Measurements from ENCODE around the gene REXO4. TPM values are rescaled to one million over a fixed set of nuclear protein-coding genes. Genes with fewer than 3 reads are reported as not detected.
A peak's percentile ranks its signal among the peaks of the same experiment; 100 is the strongest.

Gene REXO4
- total and polyA plus RNA-seq, 2 of the 13 experiments (the other 11 are each of a cell fraction or from before 2014, with no cell fraction given) = 18.5 to 30.4 TPM

GRCh38 chr9:133361507-133362092 lies 56.2 kb downstream of the REXO4 start:
- Histone ChIP-seq H3K27me3 (ENCODE audit: control insufficient read depth in 1 of 2, insufficient read depth in 2 of 2, low read length in 2 of 2) (no peaks in the 10 kb centered on the region), H3K4me1 (ENCODE audit: insufficient read depth, low read length) (peaks cover 51% of the 10 kb centered on the region), H3K36me3 (replicated peaks in 1 of 2; ENCODE audit: control insufficient read depth in 1 of 2, insufficient read depth in 2 of 2, low read length in 2 of 2) (peaks cover 22 to 77% of the 10 kb centered on the region in 2 experiments), H3K27ac (ENCODE audit: extremely low read length, insufficient read depth, low read length) (peak overlapping the region; percentile 50), H2AFZ (ENCODE audit: low read length) (no peak overlapping the region), H3K9ac (ENCODE audit: insufficient read depth, low read depth, low read length) (no peak overlapping the region), H3K4me2 (ENCODE audit: low read depth, low read length) (no peak overlapping the region), H3K79me2 (ENCODE audit: insufficient read depth, low read length) (peaks cover 22% of the 10 kb centered on the region), H3K9me3 (ENCODE audit: low read length) (no peaks in the 10 kb centered on the region), H4K20me1 (ENCODE audit: insufficient read depth, low read length) (peaks cover 53% of the 10 kb centered on the region), H3K4me3 (replicated peaks in 1 of 3; ENCODE audit: insufficient read depth in 1 of 3, low read depth in 2 of 3, low read length in 3 of 3) (no peak overlapping the region)
- ChIA-PET CTCF (ENCODE audit: low intra/inter-chr PET ratio, low total read pairs) (no interaction called here), POLR2A (no interaction called here)
- no peak for DNase-seq (ENCODE audit: low spot score)
- TF ChIP-seq SRF (IDR thresholded peaks at IDR 0.05; ENCODE audit: low read depth, low read length) (no peak), ZNF383 (CRISPR knock-in tag; IDR thresholded peaks at IDR 0.05; ENCODE audit: borderline replicate concordance) (no peak), ZSCAN5A (CRISPR knock-in tag; IDR thresholded peaks at IDR 0.05; ENCODE audit: borderline replicate concordance) (no peak), POLR2AphosphoS2 (IDR thresholded peaks at IDR 0.05; ENCODE audit: low read depth, low read length) (peak; percentile 86), POLR2G (IDR thresholded peaks at IDR 0.05; ENCODE audit: low read depth, low read length) (peak; percentile 61; the same call in 1 of the 2 replicates), ZNF841 (CRISPR knock-in tag; IDR thresholded peaks at IDR 0.05; ENCODE audit: borderline replicate concordance) (0 out of 2 replicates have a peak, but pooled peaks have one; percentile 1), SP140L (CRISPR knock-in tag; IDR thresholded peaks at IDR 0.05; ENCODE audit: borderline replicate concordance) (no peak)
- intact Hi-C loops (cut with micrococcal nuclease; ENCODE audit: unreplicated experiment) = no loop called here
- FAIRE-seq = no peak
- 91% methylated on average over 12 of the region's 13 CpGs for WGBS (ENCODE audit: low lambda C conversion rate)
- ATAC-seq = no peak
- in situ Hi-C loops (cut with HindIII; ENCODE audit: extremely low pct_ligation_motif_present, low pct_unique_long_range_greater_than_20kb) = no loop called here
- BruUV-seq (replicated peaks) = no TSS peak
